Measurements from ENCODE around the gene ZNF710. TPM values are rescaled to one million over a fixed set of nuclear protein-coding genes. Genes with fewer than 3 reads are reported as not detected.
A peak's percentile ranks its signal among the peaks of the same experiment; 100 is the strongest.

ZNF710 gene
- total RNA-seq, 4 donors from 2014 or later, result 19.2 to 32.1 (median 25.0) TPM

DNA sequence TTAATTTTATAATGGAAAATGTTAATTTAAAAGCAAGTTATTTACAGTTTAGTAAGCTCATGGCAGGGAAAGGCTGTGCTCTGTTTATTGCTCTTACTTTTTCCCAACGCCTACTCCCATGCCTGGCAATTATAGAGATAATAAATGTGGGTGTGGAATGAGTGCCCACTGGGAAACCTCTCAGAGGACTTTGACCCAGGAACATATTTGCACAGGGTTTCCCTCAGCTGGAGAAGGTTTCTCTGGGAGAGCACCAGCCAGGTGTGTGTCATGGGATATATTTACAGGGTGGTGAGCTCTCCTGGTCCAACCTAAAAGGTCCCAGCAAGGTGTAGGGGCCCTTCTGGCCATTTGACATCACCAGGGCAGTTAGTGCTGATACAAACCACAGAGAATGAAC, 27.9 kb downstream of the ZNF710 start:
- DNase-seq (ENCODE audit: low spot score in 2 of 2), result no peak
- Histone ChIP-seq H3K27ac (no peak overlapping the region), H3K4me1 (peaks cover 20% of the 10 kb centered on the region)

GRCh38 chr15:90030376-90030775, 29.3 kb downstream of the ZNF710 start:
- WGBS, result 91% methylated on average over 8 of the region's 8 CpGs
- Histone ChIP-seq H3K4me1 (peaks cover 34% of the 10 kb centered on the region), H3K27ac (no peak overlapping the region)

More for the DNA sequence above, 27.9 kb downstream of the ZNF710 start:
- Histone ChIP-seq H3K9me3 (no peaks in the 10 kb centered on the region), H3K4me3 (no peak overlapping the region), H3K36me3 (no peaks in the 10 kb centered on the region), H3K27me3 (no peaks in the 10 kb centered on the region)
- 83% methylated on average over 1 of the region's 1 CpG for WGBS
- TF ChIP-seq POLR2A (IDR thresholded peaks at IDR 0.05), result no peak
- no peak for TF ChIP-seq EP300 (IDR thresholded peaks at IDR 0.05)
- no peak for TF ChIP-seq POLR2AphosphoS5 (IDR thresholded peaks at IDR 0.05)
- no peak for TF ChIP-seq CTCF (IDR thresholded peaks at IDR 0.05)

GRCh38 chr15:90031231-90031791, 30.2 kb downstream of the ZNF710 start:
- Histone ChIP-seq H3K27me3 (no peaks in the 10 kb centered on the region), H3K27ac (no peak overlapping the region), H3K36me3 (no peaks in the 10 kb centered on the region), H3K4me1 (peaks cover 43% of the 10 kb centered on the region), H3K9me3 (no peaks in the 10 kb centered on the region), H3K4me3 (no peak overlapping the region)
- 33% methylated on average over 8 of the region's 8 CpGs for WGBS
- no peak for TF ChIP-seq POLR2A (IDR thresholded peaks at IDR 0.05)
- DNase-seq (ENCODE audit: low spot score in 2 of 2), result peak in 1 of 2 donors; percentile 17

More at GRCh38 chr15:90030376-90030775, 29.3 kb downstream of the ZNF710 start:
- Histone ChIP-seq H3K36me3 (no peaks in the 10 kb centered on the region), H3K9me3 (no peaks in the 10 kb centered on the region), H3K27me3 (no peaks in the 10 kb centered on the region), H3K4me3 (no peak overlapping the region)
- peak in 1 of 2 donors; percentile 59 for DNase-seq (ENCODE audit: low spot score in 2 of 2)
- TF ChIP-seq POLR2A (IDR thresholded peaks at IDR 0.05) (no peak), EP300 (IDR thresholded peaks at IDR 0.05) (no peak)

- Histone ChIP-seq H3K4me3 (no peak overlapping the region), H3K27ac (no peak overlapping the region), H3K4me1 (peaks cover 59% of the 10 kb centered on the region), H3K9me3 (no peaks in the 10 kb centered on the region), H3K36me3 (no peaks in the 10 kb centered on the region), H3K27me3 (no peaks in the 10 kb centered on the region)
- TF ChIP-seq POLR2A (IDR thresholded peaks at IDR 0.05) (no peak), CTCF (IDR thresholded peaks at IDR 0.05) (no peak), EP300 (IDR thresholded peaks at IDR 0.05) (no peak), POLR2AphosphoS5 (IDR thresholded peaks at IDR 0.05) (no peak)
- WGBS, result 92% methylated on average over 5 of the region's 5 CpGs
- DNase-seq (ENCODE audit: low spot score in 2 of 2), result no peak
These were observed 31.9 kb downstream of the ZNF710 start for GRCh38 chr15:90033006-90033405.

GRCh38 chr15:90033448-90033847, 32.3 kb downstream of the ZNF710 start:
- no peaks in the 10 kb centered on the region for H3K9me3 ChIP-seq
- H3K27ac ChIP-seq, result peak overlapping the region; percentile 79
- WGBS, result 92% methylated on average over 4 of the region's 6 CpGs
- TF ChIP-seq EP300 (IDR thresholded peaks at IDR 0.05) (no peak), POLR2AphosphoS5 (IDR thresholded peaks at IDR 0.05) (no peak), CTCF (IDR thresholded peaks at IDR 0.05) (no peak), POLR2A (IDR thresholded peaks at IDR 0.05) (no peak)
- H3K27me3 ChIP-seq, result no peaks in the 10 kb centered on the region
- peak in 1 of 2 donors; percentile 52 for DNase-seq (ENCODE audit: low spot score in 2 of 2)
- peaks cover 60% of the 10 kb centered on the region for H3K4me1 ChIP-seq
- no peaks in the 10 kb centered on the region for H3K36me3 ChIP-seq
- H3K4me3 ChIP-seq, result no peak overlapping the region

- TF ChIP-seq EP300 (IDR thresholded peaks at IDR 0.05), result no peak
- TF ChIP-seq CTCF (IDR thresholded peaks at IDR 0.05), result no peak
- TF ChIP-seq POLR2AphosphoS5 (IDR thresholded peaks at IDR 0.05), result no peak
- no peak for TF ChIP-seq POLR2A (IDR thresholded peaks at IDR 0.05)
- WGBS, result 49% methylated on average over 7 of the region's 19 CpGs
- H3K4me3 ChIP-seq, result no peak overlapping the region
- H3K9me3 ChIP-seq, result no peaks in the 10 kb centered on the region
- peaks cover 70% of the 10 kb centered on the region for H3K4me1 ChIP-seq
- DNase-seq (ENCODE audit: low spot score in 2 of 2), result peak; percentile 77 to 86
- peak overlapping the region; percentile 79 for H3K27ac ChIP-seq
- no peaks in the 10 kb centered on the region for H3K36me3 ChIP-seq
- H3K27me3 ChIP-seq, result no peaks in the 10 kb centered on the region
These were observed 34.1 kb downstream of the ZNF710 start for GRCh38 chr15:90035095-90035839.
